Activated CD8-positive, alpha-beta T cell treated with anti-CD3 and anti-CD28 coated beads for 36 hours (primary cell): Measurements from ENCODE around the gene POLDIP3. TPM values are rescaled to one million over a fixed set of nuclear protein-coding genes. Genes with fewer than 3 reads are reported as not detected.

Experiments
- ATAC-seq: fragments of 200-7000 bp; cut with Tn5 transposase; one replicate; pipeline ENCODE4 v1.10.0; 2021; ENCODE audit warnings: mild to moderate bottlenecking, moderate library complexity
- CTCF ChIA-PET: fragments of 350-600 bp; sonication (Branson Sonifier 250); formaldehyde crosslinking; loops from one replicate; lab custom pipeline; 2021; ENCODE audit warnings: antibody characterized with exemption; lab: Charles Lee
- POLR2A ChIA-PET: fragments of 350-600 bp; sonication (Branson Sonifier 250); formaldehyde crosslinking; loops from one replicate; lab custom pipeline; 2021; ENCODE audit warnings: antibody characterized with exemption; lab: Charles Lee
- DNase-seq: peaks from one replicate; pipeline ENCODE4 v3.0.0-alpha.2; 2020
- H3K27ac Mint-ChIP-seq: one replicate; pipeline ENCODE4 v1.8.0; 2021; ENCODE audit warnings: mild to moderate bottlenecking, mixed read lengths
- H3K27me3 Mint-ChIP-seq: one replicate; pipeline ENCODE4 v1.8.0; 2021; ENCODE audit warnings: mixed read lengths
- H3K36me3 Mint-ChIP-seq: one replicate; pipeline ENCODE4 v1.8.0; 2021; ENCODE audit warnings: low read depth, mixed read lengths
- H3K4me1 Mint-ChIP-seq: one replicate; pipeline ENCODE4 v1.8.0; 2021; ENCODE audit warnings: low read depth, mixed read lengths
- H3K4me3 Mint-ChIP-seq: one replicate; pipeline ENCODE4 v1.8.0; 2021; ENCODE audit warnings: mild to moderate bottlenecking, moderate library complexity, mixed read lengths
- H3K9me3 Mint-ChIP-seq: one replicate; pipeline ENCODE4 v1.8.0; 2021; ENCODE audit warnings: mixed read lengths
- CTCF ChIP-seq: fragments of 200-600 bp; IDR thresholded peaks from one replicate; pipeline ENCODE4 v1.8.0; 2022; ENCODE audit warnings: antibody characterized with exemption, mild to moderate bottlenecking
- intact Hi-C: fragments of 100-400 bp; cut with micrococcal nuclease; formaldehyde crosslinking; loops from one replicate; pipeline ENCODE4 v1.10.0; 2022
- total RNA-seq, 2 experiments: library from RNA; stranded (reverse); gene quantifications; one replicate each; pipeline ENCODE4 v1.2.3, GENCODE V29; 2021

Gene POLDIP3
- total RNA-seq, 2 experiments from 2014 or later, result 70.2 to 71.1 TPM

- peak; percentile 81 for ATAC-seq
- Mint-ChIP-seq H3K27me3 (no peaks in the 10 kb centered on the region), H3K4me1 (peaks cover 44% of the 10 kb centered on the region), H3K4me3 (peak overlapping the region; percentile 91), H3K9me3 (no peaks in the 10 kb centered on the region), H3K27ac (peak overlapping the region; percentile 100), H3K36me3 (peaks cover 25% of the 10 kb centered on the region)
- POLR2A ChIA-PET, result interaction anchor here (0.7 to 9.0 kb wide), 38 partner anchors 9 to 1166 kb away, joined by 3 to 102 read pairs (median 4); partner anchors contain the start of genes ACO2, CYB5R3 and PHF5A
- intact Hi-C loops, result no loop called here
- TF ChIP-seq CTCF, result no peak
- CTCF ChIA-PET, result interaction anchor here (1.0 kb wide), 2 partner anchors 11 to 33 kb away, joined by 3 to 5 read pairs; no protein-coding TSS in a partner anchor
- peak; percentile 97 for DNase-seq
Measured at GRCh38 chr22:42615092-42615859, 593 bp upstream of the POLDIP3 start.

- Mint-ChIP-seq H3K27ac (peak overlapping the region; percentile 94), H3K36me3 (peaks cover 30% of the 10 kb centered on the region), H3K4me3 (peak overlapping the region; percentile 91), H3K27me3 (no peaks in the 10 kb centered on the region), H3K4me1 (peaks cover 55% of the 10 kb centered on the region), H3K9me3 (no peaks in the 10 kb centered on the region)
- TF ChIP-seq CTCF, result no peak
- ATAC-seq, result no peak
- POLR2A ChIA-PET, result interaction anchor here (0.6 to 9.0 kb wide), 23 partner anchors 8 to 574 kb away, joined by 3 to 102 read pairs (median 4); partner anchors contain the start of gene CYB5R3
- intact Hi-C loops, result no loop called here
- CTCF ChIA-PET, result interaction anchor here (1.0 kb wide), 1 partner anchor 32 kb away, joined by 3 read pairs; no protein-coding TSS in a partner anchor
- no peak for DNase-seq
Measured at GRCh38 chr22:42613872-42614301, 796 bp downstream of the POLDIP3 start.

DNA sequence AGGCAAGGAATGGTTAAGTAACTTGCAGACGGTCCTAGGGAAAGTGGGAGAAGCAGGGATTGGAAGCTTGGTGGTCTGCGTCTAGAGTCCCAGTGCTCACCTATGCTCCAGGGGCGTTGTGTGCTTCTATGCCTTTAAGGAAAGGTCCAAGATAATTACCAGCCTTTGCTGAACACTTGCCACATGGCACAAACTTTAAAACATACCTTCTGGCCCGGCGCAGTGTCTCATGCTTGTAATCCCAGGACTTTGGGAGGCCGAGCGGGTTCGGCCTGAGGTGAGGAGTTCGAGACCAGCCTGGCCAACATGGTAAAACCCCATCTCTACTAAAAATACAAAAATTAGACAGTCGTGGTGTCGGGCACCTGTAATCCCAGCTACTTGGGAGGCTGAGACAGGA, 2.3 kb downstream of the POLDIP3 start:
- no peak for ATAC-seq
- Mint-ChIP-seq H3K36me3 (peaks cover 39% of the 10 kb centered on the region), H3K9me3 (no peaks in the 10 kb centered on the region), H3K27ac (peak overlapping the region; percentile 94), H3K4me1 (peaks cover 59% of the 10 kb centered on the region), H3K27me3 (no peaks in the 10 kb centered on the region), H3K4me3 (peak overlapping the region; percentile 91)
- intact Hi-C loops, result no loop called here
- DNase-seq, result no peak
- TF ChIP-seq CTCF, result no peak
- POLR2A ChIA-PET, result interaction anchor here (0.7 to 9.0 kb wide), 3 partner anchors 14 to 843 kb away, joined by 3 to 102 read pairs (median 69); no protein-coding TSS in a partner anchor
- CTCF ChIA-PET, result interaction anchor here (0.9 to 1.8 kb wide), 4 partner anchors 9 to 175 kb away, joined by 3 to 4 read pairs (median 4); no protein-coding TSS in a partner anchor

DNA sequence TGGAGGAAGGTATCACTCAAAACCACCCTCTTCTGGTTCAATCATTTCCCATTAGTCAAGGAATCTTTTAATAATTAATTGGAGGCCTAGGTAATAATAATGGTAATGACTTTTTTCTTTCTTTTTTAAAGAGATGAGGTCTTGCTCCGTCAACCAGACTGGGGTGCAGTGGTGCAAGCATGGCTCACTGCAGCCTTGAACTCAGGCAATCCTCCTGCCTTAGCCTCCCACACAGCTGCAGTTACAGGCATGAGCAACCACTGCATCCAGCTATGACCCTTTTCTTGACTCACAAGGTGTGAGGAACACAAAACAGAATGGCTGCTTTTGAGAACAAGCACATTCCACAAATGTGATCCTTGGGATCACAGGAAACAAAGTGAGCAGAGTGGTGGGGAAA, 3.6 kb downstream of the POLDIP3 start:
- no peak for ATAC-seq
- H3K27me3 Mint-ChIP-seq, result no peaks in the 10 kb centered on the region
- CTCF ChIA-PET, result interaction anchor here (1.6 to 3.4 kb wide), 3 partner anchors 11 to 50 kb away, joined by 3 to 13 read pairs (median 4); no protein-coding TSS in a partner anchor
- no peak overlapping the region for H3K4me3 Mint-ChIP-seq
- H3K27ac Mint-ChIP-seq, result peak overlapping the region; percentile 55
- TF ChIP-seq CTCF, result no peak
- POLR2A ChIA-PET, result interaction anchor here (6.0 to 9.0 kb wide), 2 partner anchors 13 to 28 kb away, joined by 69 to 102 read pairs; no protein-coding TSS in a partner anchor
- H3K9me3 Mint-ChIP-seq, result no peaks in the 10 kb centered on the region
- intact Hi-C loops, result no loop called here
- DNase-seq, result peak; percentile 28
- H3K4me1 Mint-ChIP-seq, result peaks cover 61% of the 10 kb centered on the region
- peaks cover 42% of the 10 kb centered on the region for H3K36me3 Mint-ChIP-seq
